ENCODE data around the gene EEF1A2. TPM values are rescaled to one million over a fixed set of nuclear protein-coding genes. Genes with fewer than 3 reads are reported as not detected.

Gene EEF1A2
- total RNA-seq, 1 experiment from 2014 or later = 359 TPM

DNA sequence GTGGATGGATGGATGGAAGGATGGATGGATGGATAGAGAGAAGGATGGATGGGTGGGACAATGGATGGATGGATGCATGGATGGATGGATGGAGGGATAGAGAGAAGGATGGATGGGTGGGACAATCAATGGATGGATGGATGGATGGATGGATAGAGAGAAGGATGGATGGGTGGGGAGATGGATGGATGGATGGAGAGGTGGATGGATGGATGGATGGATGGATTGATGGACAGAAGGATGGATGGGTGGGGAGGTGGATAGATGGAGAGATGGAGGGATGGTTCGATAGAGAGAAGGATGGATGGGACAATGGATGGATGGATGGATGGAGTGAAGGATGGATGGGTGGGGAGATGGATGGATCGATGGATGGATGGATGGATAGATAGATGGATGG lies 6.4 kb downstream of the EEF1A2 start:
- Mint-ChIP-seq H3K27ac (ENCODE audit: unreplicated experiment) (no peak overlapping the region), H3K36me3 (ENCODE audit: insufficient read depth, unreplicated experiment) (peaks cover 70% of the 10 kb centered on the region), H3K9me3 (ENCODE audit: low read depth, unreplicated experiment) (peaks cover 7% of the 10 kb centered on the region), H3K27me3 (ENCODE audit: unreplicated experiment) (no peaks in the 10 kb centered on the region), H3K4me1 (ENCODE audit: low read depth, unreplicated experiment) (no peaks in the 10 kb centered on the region), H3K4me3 (ENCODE audit: low read depth, unreplicated experiment) (no peak overlapping the region)
- TF ChIP-seq, protein P1, sequence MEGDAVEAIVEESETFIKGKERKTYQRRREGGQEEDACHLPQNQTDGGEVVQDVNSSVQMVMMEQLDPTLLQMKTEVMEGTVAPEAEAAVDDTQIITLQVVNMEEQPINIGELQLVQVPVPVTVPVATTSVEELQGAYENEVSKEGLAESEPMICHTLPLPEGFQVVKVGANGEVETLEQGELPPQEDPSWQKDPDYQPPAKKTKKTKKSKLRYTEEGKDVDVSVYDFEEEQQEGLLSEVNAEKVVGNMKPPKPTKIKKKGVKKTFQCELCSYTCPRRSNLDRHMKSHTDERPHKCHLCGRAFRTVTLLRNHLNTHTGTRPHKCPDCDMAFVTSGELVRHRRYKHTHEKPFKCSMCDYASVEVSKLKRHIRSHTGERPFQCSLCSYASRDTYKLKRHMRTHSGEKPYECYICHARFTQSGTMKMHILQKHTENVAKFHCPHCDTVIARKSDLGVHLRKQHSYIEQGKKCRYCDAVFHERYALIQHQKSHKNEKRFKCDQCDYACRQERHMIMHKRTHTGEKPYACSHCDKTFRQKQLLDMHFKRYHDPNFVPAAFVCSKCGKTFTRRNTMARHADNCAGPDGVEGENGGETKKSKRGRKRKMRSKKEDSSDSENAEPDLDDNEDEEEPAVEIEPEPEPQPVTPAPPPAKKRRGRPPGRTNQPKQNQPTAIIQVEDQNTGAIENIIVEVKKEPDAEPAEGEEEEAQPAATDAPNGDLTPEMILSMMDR (IDR thresholded peaks at IDR 0.05; ENCODE audit: unreplicated experiment) = no peak
- BruUV-seq (replicated peaks) = no TSS peak
- no peak for DNase-seq
- CTCF ChIA-PET = interaction anchor here (0.5 to 0.6 kb wide), 2 partner anchors 9 to 130 kb away, joined by 3 to 5 read pairs; no protein-coding TSS in a partner anchor
- intact Hi-C loops (cut with micrococcal nuclease; ENCODE audit: unreplicated experiment) = no loop called here

DNA sequence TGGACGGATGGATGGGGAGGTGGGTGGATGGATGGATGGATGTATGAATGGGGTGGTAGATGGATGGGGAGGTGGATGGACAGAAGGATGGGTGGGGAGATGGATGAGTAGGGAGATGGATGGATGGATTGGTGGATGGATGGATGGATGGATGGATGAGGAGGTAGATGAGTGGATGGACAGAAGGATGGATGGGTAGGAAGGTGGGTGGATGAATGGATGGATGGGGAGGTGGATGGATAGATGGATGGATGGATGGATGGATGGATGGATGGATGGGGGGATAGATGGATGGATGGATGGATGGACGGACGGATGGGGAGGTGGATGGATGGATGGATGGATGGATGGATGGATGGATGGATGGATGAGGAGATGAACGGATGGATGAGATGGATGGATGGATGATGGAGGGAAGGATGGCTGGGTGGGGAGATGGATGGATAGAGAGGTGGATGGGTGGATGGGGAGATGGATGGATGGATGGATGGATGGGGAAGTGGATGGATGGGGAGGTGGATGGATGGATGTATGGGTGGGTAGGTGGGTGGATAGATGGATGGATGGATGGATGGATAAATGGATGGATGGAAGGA lies 7.2 kb downstream of the EEF1A2 start:
- TF ChIP-seq, protein P1 (IDR thresholded peaks at IDR 0.05; ENCODE audit: unreplicated experiment) = no peak
- DNase-seq = no peak
- Mint-ChIP-seq H3K27me3 (ENCODE audit: unreplicated experiment) (no peaks in the 10 kb centered on the region), H3K27ac (ENCODE audit: unreplicated experiment) (no peak overlapping the region), H3K4me3 (ENCODE audit: low read depth, unreplicated experiment) (no peak overlapping the region), H3K4me1 (ENCODE audit: low read depth, unreplicated experiment) (no peaks in the 10 kb centered on the region), H3K36me3 (ENCODE audit: insufficient read depth, unreplicated experiment) (peaks cover 70% of the 10 kb centered on the region), H3K9me3 (ENCODE audit: low read depth, unreplicated experiment) (peaks cover 7% of the 10 kb centered on the region)
- intact Hi-C loops (cut with micrococcal nuclease; ENCODE audit: unreplicated experiment) = no loop called here
- CTCF ChIA-PET = no interaction called here
- no TSS peak for BruUV-seq (replicated peaks)

- Mint-ChIP-seq H3K27me3 (ENCODE audit: unreplicated experiment) (no peaks in the 10 kb centered on the region), H3K36me3 (ENCODE audit: insufficient read depth, unreplicated experiment) (peaks cover 71% of the 10 kb centered on the region), H3K4me1 (ENCODE audit: low read depth, unreplicated experiment) (no peaks in the 10 kb centered on the region), H3K4me3 (ENCODE audit: low read depth, unreplicated experiment) (no peak overlapping the region), H3K9me3 (ENCODE audit: low read depth, unreplicated experiment) (peaks cover 7% of the 10 kb centered on the region), H3K27ac (ENCODE audit: unreplicated experiment) (no peak overlapping the region)
- CTCF ChIA-PET = no interaction called here
- no TSS peak for BruUV-seq (replicated peaks)
- DNase-seq = no peak
- intact Hi-C loops (cut with micrococcal nuclease; ENCODE audit: unreplicated experiment) = no loop called here
- TF ChIP-seq, protein P1 (IDR thresholded peaks at IDR 0.05; ENCODE audit: unreplicated experiment) = no peak
Observed at GRCh38 chr20:63491078-63491477, 7.8 kb downstream of the EEF1A2 start.

- no peaks in the 10 kb centered on the region for H3K4me1 Mint-ChIP-seq (ENCODE audit: low read depth, unreplicated experiment)
- CTCF ChIA-PET = no interaction called here
- H3K36me3 Mint-ChIP-seq (ENCODE audit: insufficient read depth, unreplicated experiment) = peaks cover 73% of the 10 kb centered on the region
- H3K9me3 Mint-ChIP-seq (ENCODE audit: low read depth, unreplicated experiment) = peaks cover 7% of the 10 kb centered on the region
- no peaks in the 10 kb centered on the region for H3K27me3 Mint-ChIP-seq (ENCODE audit: unreplicated experiment)
- TF ChIP-seq, protein P1 (IDR thresholded peaks at IDR 0.05; ENCODE audit: unreplicated experiment) = no peak
- H3K4me3 Mint-ChIP-seq (ENCODE audit: low read depth, unreplicated experiment) = no peak overlapping the region
- intact Hi-C loops (cut with micrococcal nuclease; ENCODE audit: unreplicated experiment) = no loop called here
- no peak for DNase-seq
- H3K27ac Mint-ChIP-seq (ENCODE audit: unreplicated experiment) = no peak overlapping the region
- no TSS peak for BruUV-seq (replicated peaks)
Observed at GRCh38 chr20:63490416-63490815, 8.5 kb downstream of the EEF1A2 start.
